ENCODE measurements around the gene CTXND1. TPM values are rescaled to one million over a fixed set of nuclear protein-coding genes. Genes with fewer than 3 reads are reported as not detected.

The CTXND1 gene
- total and polyA plus RNA-seq, 2 of the 4 experiments (the other 2 are of a cell fraction), result not detected

DNA sequence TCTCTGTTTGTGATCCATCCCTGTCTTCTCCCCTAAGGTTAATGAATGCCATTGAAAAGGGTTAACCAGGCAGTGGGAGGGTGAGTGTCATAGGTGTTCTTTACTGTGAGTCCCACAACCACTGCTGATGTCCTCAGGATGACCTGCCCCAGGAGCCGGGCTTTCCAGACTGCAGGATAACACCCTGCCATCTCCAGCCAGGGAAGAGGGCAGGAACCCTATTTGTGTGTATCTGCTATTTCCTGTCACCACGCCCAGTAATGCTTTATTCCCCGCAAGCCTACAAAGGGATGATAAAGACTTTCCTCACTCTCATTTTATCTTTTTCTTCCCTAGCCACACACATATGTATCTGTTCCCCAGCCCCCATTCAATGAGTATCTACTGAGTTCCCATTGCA, 15.6 kb upstream of the CTXND1 start:
- no peaks in the 10 kb centered on the region for H3K36me3 ChIP-seq (ENCODE audit: control insufficient read depth, insufficient read depth, low read length)
- no peak overlapping the region for H4K8ac ChIP-seq (ENCODE audit: low read depth in 2 of 2, low read length in 2 of 2)
- H3K9ac ChIP-seq (ENCODE audit: low read depth, low read length), result no peak overlapping the region
- H3K9me1 ChIP-seq (ENCODE audit: insufficient read depth, low read length), result 0 out of 2 replicates have a peak, but pooled peaks cover 6% of the 10 kb centered on the region
- ChIA-PET POLR2A (ENCODE audit: unreplicated experiment) (no interaction called here), CTCF (no interaction called here)
- WGBS, 2 experiments (ENCODE audit: extremely low coverage in 2 of 2, insufficient read length in 1 of 2), result 45% methylated on average over 2 of the region's 3 CpGs; no CpG with 5 or more reads in 1 of the 2 experiments
- in situ Hi-C loops (cut with MboI; ENCODE audit: low sequenced_read_pairs), result no loop called here
- no peak overlapping the region for H2AK9ac ChIP-seq (replicated peaks; ENCODE audit: low read depth, low read length, poor library complexity)
- H3K79me1 ChIP-seq (ENCODE audit: low read depth in 1 of 2, low read length in 2 of 2), result no peaks in the 10 kb centered on the region
- no peak overlapping the region for H3K27ac ChIP-seq (ENCODE audit: insufficient read depth, low read length)
- no peak overlapping the region for H2BK20ac ChIP-seq (ENCODE audit: low read depth, low read length)
- H3K23ac ChIP-seq (ENCODE audit: low read depth, low read length), result no peak overlapping the region
- H2AFZ ChIP-seq (replicated peaks; ENCODE audit: low read length, poor library complexity), result no peak overlapping the region
- H3K4me3 ChIP-seq (ENCODE audit: insufficient read depth, low read depth, low read length), result no peak overlapping the region
- H3K4ac ChIP-seq (ENCODE audit: low read depth, low read length), result no peak overlapping the region
- DNase-seq (no peak), ATAC-seq (ENCODE audit: low read depth) (no peak)
- no peaks in the 10 kb centered on the region for H3K9me3 ChIP-seq (ENCODE audit: control insufficient read depth, insufficient read depth, low read length)
- no peak overlapping the region; the same call in 1 of the 2 replicates for H3K56ac ChIP-seq (ENCODE audit: extremely low read depth, insufficient read depth, low read length)
- H4K91ac ChIP-seq (ENCODE audit: insufficient read depth, low read depth, low read length), result no peak overlapping the region
- no peak overlapping the region for H2BK5ac ChIP-seq (ENCODE audit: low read depth, low read length, poor library complexity, severe bottlenecking)
- no TSS peak for BruUV-seq (replicated peaks)
- no peak overlapping the region for H2BK120ac ChIP-seq (ENCODE audit: low read depth, low read length)
- no peaks in the 10 kb centered on the region for H3K4me1 ChIP-seq (ENCODE audit: control insufficient read depth, insufficient read depth, low read length)
- TF ChIP-seq, protein P1, sequence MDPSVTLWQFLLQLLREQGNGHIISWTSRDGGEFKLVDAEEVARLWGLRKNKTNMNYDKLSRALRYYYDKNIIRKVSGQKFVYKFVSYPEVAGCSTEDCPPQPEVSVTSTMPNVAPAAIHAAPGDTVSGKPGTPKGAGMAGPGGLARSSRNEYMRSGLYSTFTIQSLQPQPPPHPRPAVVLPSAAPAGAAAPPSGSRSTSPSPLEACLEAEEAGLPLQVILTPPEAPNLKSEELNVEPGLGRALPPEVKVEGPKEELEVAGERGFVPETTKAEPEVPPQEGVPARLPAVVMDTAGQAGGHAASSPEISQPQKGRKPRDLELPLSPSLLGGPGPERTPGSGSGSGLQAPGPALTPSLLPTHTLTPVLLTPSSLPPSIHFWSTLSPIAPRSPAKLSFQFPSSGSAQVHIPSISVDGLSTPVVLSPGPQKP (IDR thresholded peaks at IDR 0.05; ENCODE audit: borderline replicate concordance, low read depth, low read length), result no peak
- no peak for TF ChIP-seq MAZ (IDR thresholded peaks at IDR 0.05; ENCODE audit: borderline replicate concordance, low read depth, low read length)
- TF ChIP-seq MXI1 (IDR thresholded peaks at IDR 0.05; ENCODE audit: borderline replicate concordance, low read depth, low read length), result no peak
- no peak overlapping the region for H3K4me2 ChIP-seq (ENCODE audit: low read depth, low read length)
- H2BK15ac ChIP-seq (ENCODE audit: low read depth, low read length), result no peak overlapping the region
- H4K20me1 ChIP-seq (ENCODE audit: insufficient read depth, low read length), result no peaks in the 10 kb centered on the region
- intact Hi-C loops (cut with micrococcal nuclease), result no loop called here
- no peak overlapping the region for H2AK5ac ChIP-seq (ENCODE audit: low read depth, low read length)
- peaks cover 30% of the 10 kb centered on the region for H3K27me3 ChIP-seq (ENCODE audit: control insufficient read depth, insufficient read depth, low read length)
- dilution Hi-C loops (cut with HindIII; ENCODE audit: low sequenced_read_pairs, unreplicated experiment), result no loop called here
- H4K5ac ChIP-seq (ENCODE audit: low read depth, low read length), result no peak overlapping the region
- no peak overlapping the region for H3K18ac ChIP-seq (ENCODE audit: low read depth, low read length)
- H3K14ac ChIP-seq (replicated peaks; ENCODE audit: low read depth, low read length), result no peak overlapping the region

Data from IMR-90 (cell line).